HG03432 (cell line): Measurements from ENCODE around the gene PLPP3.
"Not testable (repeated sequence)": the region's sequence is repeated elsewhere in the genome, so short reads cannot be mapped to it uniquely, and the experiment has no call there.

Experiments
- ATAC-seq: cut with Tn5 transposase; IDR thresholded peaks from one replicate; pipeline ENCODE4 v1.9.1; 2021; ENCODE audit warnings: mild to moderate bottlenecking, moderate library complexity; ENCODE audit not compliant: unreplicated experiment

PLPP3 gene

GRCh38 chr1:56578963-56579875, at the start of gene PLPP3:
TSS of gene PLPP3 (minus strand) at chr1:56579563. CDS start at chr1:56579016, 547 bp downstream.
- peak; percentile 56 for ATAC-seq

- no peak for ATAC-seq
These were observed 48.3 kb upstream of the PLPP3 start for GRCh38 chr1:56627636-56628039.

DNA sequence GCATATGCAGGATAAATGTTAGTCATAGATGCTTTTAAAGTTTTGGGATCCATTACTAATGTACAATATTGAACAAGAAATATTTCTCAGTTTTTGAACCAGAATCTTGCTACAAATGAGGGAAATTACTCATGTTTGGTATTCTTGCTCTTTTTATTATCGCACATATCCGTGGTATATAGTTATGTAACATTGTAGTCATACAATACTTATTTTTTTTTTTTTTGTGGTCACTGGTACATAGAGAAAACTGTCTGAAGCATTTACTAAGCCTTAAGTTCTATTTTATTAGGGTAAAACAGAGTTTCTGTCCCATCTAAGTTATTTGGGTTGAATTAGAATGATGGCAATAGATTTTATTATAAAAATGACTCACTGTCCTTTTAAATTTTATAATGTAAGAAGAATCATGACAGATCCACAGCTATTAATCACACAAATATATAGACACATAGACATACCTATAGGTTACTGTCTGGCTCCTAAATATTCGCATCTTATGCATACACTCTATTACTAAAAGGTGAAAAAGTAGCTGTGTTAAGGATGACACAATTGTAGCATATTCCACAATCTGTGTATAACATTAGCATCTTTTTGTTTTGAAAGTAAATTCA, 47.8 kb upstream of the PLPP3 start:
- ATAC-seq, result no peak

DNA sequence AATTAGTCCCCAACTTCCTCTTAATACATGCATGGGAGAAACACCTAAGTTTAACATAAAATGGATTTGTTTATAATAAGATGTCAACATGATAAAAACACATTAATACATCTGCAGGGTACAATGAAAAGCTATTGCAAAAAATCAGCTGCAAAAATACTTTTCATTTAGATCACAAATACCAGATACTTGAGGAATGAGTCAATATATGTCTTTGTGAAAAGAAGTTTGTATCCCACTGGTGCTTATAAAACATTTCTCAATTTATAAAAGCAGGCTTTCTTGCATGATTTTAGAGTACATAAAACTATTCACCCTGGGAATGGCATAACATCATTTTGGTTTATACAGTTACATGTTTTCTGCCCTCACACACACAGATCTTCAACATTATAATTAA, 47.2 kb upstream of the PLPP3 start:
- no peak for ATAC-seq

GRCh38 chr1:56625819-56626440, 46.6 kb upstream of the PLPP3 start:
- ATAC-seq, result no peak

- no peak for ATAC-seq
These were observed 37.8 kb upstream of the PLPP3 start for GRCh38 chr1:56617141-56617540.

GRCh38 chr1:56610770-56611169, 31.4 kb upstream of the PLPP3 start:
- not testable (repeated sequence) for ATAC-seq

DNA sequence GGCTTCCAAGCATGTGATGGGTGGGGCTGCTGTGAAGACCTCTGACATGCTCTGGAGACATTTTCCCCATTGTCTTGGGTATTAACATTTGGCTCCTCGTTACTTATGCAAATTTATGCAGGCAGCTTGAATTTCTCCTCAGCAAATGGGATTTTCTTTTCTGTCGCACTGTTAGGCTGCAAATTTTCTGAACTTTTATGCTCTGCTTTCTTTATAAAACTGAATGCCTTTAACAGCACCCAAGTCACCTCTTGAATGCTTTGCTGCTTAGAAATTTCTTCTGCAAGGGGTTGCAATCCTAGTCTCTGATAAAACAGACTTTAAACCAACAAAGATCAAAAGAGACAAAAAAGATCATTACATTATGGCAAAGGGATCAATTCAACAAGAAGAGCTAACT, 30.7 kb upstream of the PLPP3 start:
- not testable (repeated sequence) for ATAC-seq

- not testable (repeated sequence) for ATAC-seq
These were observed 16.2 kb upstream of the PLPP3 start for GRCh38 chr1:56595397-56596191.

- no peak for ATAC-seq
These were observed 12.5 kb upstream of the PLPP3 start for GRCh38 chr1:56591909-56592308.

DNA sequence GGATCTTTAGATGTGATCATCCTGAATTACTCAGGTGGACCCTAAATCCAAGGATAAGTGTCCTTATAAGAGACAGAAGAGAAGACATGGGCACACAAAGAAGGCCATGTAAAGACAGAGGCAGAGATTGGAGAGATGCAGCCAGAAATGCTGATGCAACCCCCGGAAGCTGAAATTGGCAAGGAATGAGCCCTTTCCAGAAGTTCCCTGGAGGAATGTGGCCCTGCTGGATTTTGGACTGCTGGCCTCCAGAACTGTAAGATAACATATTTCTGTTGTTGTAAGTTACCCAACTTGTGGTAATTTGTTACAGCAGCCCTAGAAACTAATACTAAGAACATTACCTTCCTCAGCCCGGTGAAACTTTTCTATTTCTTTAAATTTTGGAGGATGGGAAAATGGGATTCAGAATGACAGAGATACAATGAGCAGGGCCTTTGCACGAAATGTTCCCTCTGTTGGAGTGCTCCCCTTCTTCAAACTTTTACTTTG, 11.2 kb upstream of the PLPP3 start:
- ATAC-seq, result no peak

DNA sequence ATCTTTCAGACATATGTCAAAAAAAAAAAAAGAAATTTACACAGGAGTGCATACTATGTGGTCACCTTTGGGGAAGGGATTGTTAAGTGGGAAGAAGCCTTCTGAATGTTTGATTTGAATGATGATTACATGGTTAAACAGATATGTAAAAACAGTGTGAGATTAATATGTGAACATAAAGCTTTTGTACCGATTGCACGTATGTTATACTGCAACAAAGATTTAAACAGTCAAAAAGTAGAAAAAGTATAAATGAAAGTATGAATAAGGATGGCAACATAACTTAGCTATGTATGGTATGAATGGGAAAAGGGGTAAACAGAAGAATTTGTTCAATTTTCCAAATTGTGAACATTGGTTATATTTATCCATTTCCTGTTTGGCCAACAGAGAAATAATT, 10.0 kb upstream of the PLPP3 start:
- no peak for ATAC-seq

GRCh38 chr1:56586502-56586901, 7.1 kb upstream of the PLPP3 start:
- no peak for ATAC-seq

GRCh38 chr1:56585985-56586384, 6.6 kb upstream of the PLPP3 start:
- no peak for ATAC-seq

- ATAC-seq, result peak; percentile 68
These were observed 5.7 kb upstream of the PLPP3 start for GRCh38 chr1:56584910-56585528.

- ATAC-seq, result no peak
These were observed 4.7 kb upstream of the PLPP3 start for GRCh38 chr1:56583957-56584468.

DNA sequence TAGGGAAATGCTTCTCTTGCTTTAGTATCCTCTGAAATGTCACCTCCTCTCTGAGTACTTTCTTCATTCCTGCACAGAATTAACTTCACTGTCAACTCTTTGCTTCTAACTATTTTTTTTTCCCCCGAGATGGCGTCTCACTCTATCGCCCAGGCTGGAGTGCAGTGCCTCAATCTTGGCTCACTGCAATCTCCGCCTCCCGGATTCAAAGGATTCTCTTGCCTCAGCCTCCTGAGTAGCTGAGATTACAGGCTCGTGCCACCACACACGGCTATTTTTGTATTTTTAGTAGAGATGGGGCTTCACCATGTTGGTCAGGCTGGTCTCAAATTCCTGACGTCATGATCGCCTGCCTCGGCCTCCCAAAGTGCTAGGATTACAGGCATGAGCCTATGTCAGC, 1.4 kb upstream of the PLPP3 start:
- ATAC-seq, result no peak

GRCh38 chr1:56578138-56578962, 1.0 kb downstream of the PLPP3 start:
- ATAC-seq, result peak; percentile 35

GRCh38 chr1:56577406-56578137, 1.8 kb downstream of the PLPP3 start:
- ATAC-seq, result no peak
